ENCODE results near the gene ABCA1.
A peak's percentile ranks its signal among the peaks of the same experiment; 100 is the strongest.
"Not testable (repeated sequence)": the region's sequence is repeated elsewhere in the genome, so short reads cannot be mapped to it uniquely, and the experiment has no call there.

Gene ABCA1

GRCh38 chr9:104903609-104904008 is 24.3 kb downstream of the ABCA1 start:
- DNase-seq = no peak

GRCh38 chr9:104900871-104901270 is 27.1 kb downstream of the ABCA1 start:
- no peak for DNase-seq

- no peak for DNase-seq
Observed at GRCh38 chr9:104900324-104900723, 27.6 kb downstream of the ABCA1 start.

- DNase-seq = no peak
Observed at GRCh38 chr9:104899759-104900247, 28.2 kb downstream of the ABCA1 start.

- DNase-seq = not testable (repeated sequence)
Observed at GRCh38 chr9:104898376-104898775, 29.6 kb downstream of the ABCA1 start.

GRCh38 chr9:104896131-104896530 is 31.8 kb downstream of the ABCA1 start:
- no peak for DNase-seq

- no peak for DNase-seq
Observed at GRCh38 chr9:104895572-104895971, 32.4 kb downstream of the ABCA1 start.

GRCh38 chr9:104892701-104893100 is 35.3 kb downstream of the ABCA1 start:
- DNase-seq = no peak

GRCh38 chr9:104890433-104890770 is 37.6 kb downstream of the ABCA1 start:
- DNase-seq = no peak

GRCh38 chr9:104885818-104886709 is 41.9 kb downstream of the ABCA1 start:
- no peak for DNase-seq

GRCh38 chr9:104883169-104883568 is 44.8 kb downstream of the ABCA1 start:
- no peak for DNase-seq

GRCh38 chr9:104882566-104882965 is 45.4 kb downstream of the ABCA1 start:
- DNase-seq = no peak

GRCh38 chr9:104882086-104882485 is 45.9 kb downstream of the ABCA1 start:
- no peak for DNase-seq

- DNase-seq = no peak
Observed at GRCh38 chr9:104879555-104880309, 48.2 kb downstream of the ABCA1 start.

GRCh38 chr9:104876587-104876986 is 51.4 kb downstream of the ABCA1 start:
- DNase-seq = no peak

- no peak for DNase-seq
Observed at GRCh38 chr9:104875897-104876296, 52.1 kb downstream of the ABCA1 start.

- DNase-seq = no peak
Observed at GRCh38 chr9:104875320-104875719, 52.6 kb downstream of the ABCA1 start.

GRCh38 chr9:104873489-104873850 is 54.5 kb downstream of the ABCA1 start:
- DNase-seq = no peak

- peak; percentile 96 to 98 for DNase-seq
Observed at GRCh38 chr9:104872656-104873488, 55.1 kb downstream of the ABCA1 start.

- no peak for DNase-seq
Observed at GRCh38 chr9:104871961-104872527, 55.9 kb downstream of the ABCA1 start.

GRCh38 chr9:104869811-104870210 is 58.1 kb downstream of the ABCA1 start:
- DNase-seq = no peak

GRCh38 chr9:104868687-104869404 is 59.1 kb downstream of the ABCA1 start:
- DNase-seq = peak; percentile 95 to 97

All from inflammatory macrophage (primary cell).